ENCODE measurements around the gene ESYT2. TPM values are rescaled to one million over a fixed set of nuclear protein-coding genes. Genes with fewer than 3 reads are reported as not detected.

The ESYT2 gene
- total and polyA plus RNA-seq, 2 of the 4 experiments (the other 2 are of a cell fraction), result 26.7 to 69.9 TPM

- no peak for TF ChIP-seq USF2 (IDR thresholded peaks at IDR 0.05; ENCODE audit: low read depth, low read length)
Measured at GRCh38 chr7:158705234-158705850, 124.0 kb downstream of the ESYT2 start (continued).

- Histone ChIP-seq H4K91ac (ENCODE audit: insufficient read depth, low read depth, low read length) (peak within 1 kb of the TSS; percentile 73), H2AK5ac (ENCODE audit: low read depth, low read length) (peak within 1 kb of the TSS; percentile 86), H3K27me3 (ENCODE audit: control insufficient read depth, insufficient read depth, low read length) (no peaks in the 10 kb centered on the region), H2AK9ac (replicated peaks; ENCODE audit: low read depth, low read length, poor library complexity) (peak within 1 kb of the TSS; percentile 99), H3K9me3 (ENCODE audit: control insufficient read depth, insufficient read depth, low read length) (no peaks in the 10 kb centered on the region), H4K20me1 (ENCODE audit: insufficient read depth, low read length) (no peaks in the 10 kb centered on the region), H3K18ac (ENCODE audit: low read depth, low read length) (no peak within 1 kb of the TSS), H3K56ac (ENCODE audit: extremely low read depth, insufficient read depth, low read length) (peak within 1 kb of the TSS; percentile 35; the same call in 1 of the 2 replicates), H2BK15ac (ENCODE audit: low read depth, low read length) (no peak within 1 kb of the TSS), H4K8ac (ENCODE audit: low read depth in 2 of 2, low read length in 2 of 2) (peak within 1 kb of the TSS; percentile 35 to 71; a peak in 3 of 4 replicates), H2AFZ (replicated peaks; ENCODE audit: low read length, poor library complexity) (peak within 1 kb of the TSS; percentile 92), H2BK120ac (ENCODE audit: low read depth, low read length) (peak within 1 kb of the TSS; percentile 8; the same call in 1 of the 2 replicates), H3K14ac (replicated peaks; ENCODE audit: low read depth, low read length) (peak within 1 kb of the TSS; percentile 75), H2BK5ac (ENCODE audit: low read depth, low read length, poor library complexity, severe bottlenecking) (peak within 1 kb of the TSS; percentile 39), H3K27ac (ENCODE audit: insufficient read depth, low read length) (peak within 1 kb of the TSS; percentile 42), H3K23ac (ENCODE audit: low read depth, low read length) (peak within 1 kb of the TSS; percentile 59; the same call in 1 of the 2 replicates), H3K36me3 (ENCODE audit: control insufficient read depth, insufficient read depth, low read length) (peaks cover 4% of the 10 kb centered on the region; the same call in 1 of the 2 replicates), H3K4ac (ENCODE audit: low read depth, low read length) (peak within 1 kb of the TSS; percentile 63), H4K5ac (ENCODE audit: low read depth, low read length) (peak within 1 kb of the TSS; percentile 35), H3K79me1 (ENCODE audit: low read depth in 1 of 2, low read length in 2 of 2) (peaks cover 9 to 38% of the 10 kb centered on the region in 2 experiments; a peak in 2 of 4 replicates), H3K9me1 (ENCODE audit: insufficient read depth, low read length) (peaks cover 19% of the 10 kb centered on the region), H3K9ac (ENCODE audit: low read depth, low read length) (peak within 1 kb of the TSS; percentile 73), H3K4me3 (ENCODE audit: insufficient read depth, low read depth, low read length) (peak within 1 kb of the TSS; percentile 87), H2BK20ac (ENCODE audit: low read depth, low read length) (no peak within 1 kb of the TSS), H3K4me1 (ENCODE audit: control insufficient read depth, insufficient read depth, low read length) (peaks cover 5% of the 10 kb centered on the region), H3K4me2 (ENCODE audit: low read depth, low read length) (peak within 1 kb of the TSS; percentile 90)
- 0% methylated on average over 41 of the region's 78 CpGs; no CpG with 5 or more reads in 1 of the 2 experiments for WGBS, 2 experiments (ENCODE audit: extremely low coverage in 2 of 2, insufficient read length in 1 of 2)
- dilution Hi-C loops (cut with HindIII; ENCODE audit: low sequenced_read_pairs, unreplicated experiment) (no loop called here), intact Hi-C loops (cut with micrococcal nuclease) (loop anchor here (2.0 kb wide), 3 partner anchors 36 to 152 kb away; partner anchors contain the start of genes DYNC2I1 and ESYT2), in situ Hi-C loops (cut with MboI; ENCODE audit: low sequenced_read_pairs) (no loop called here)
- ATAC-seq (ENCODE audit: low read depth) (peak; percentile 99), DNase-seq (peak; percentile 98)
- POLR2A ChIA-PET (ENCODE audit: unreplicated experiment), result no interaction called here
- CTCF ChIA-PET, result interaction anchor here (0.6 to 1.1 kb wide), 2 partner anchors 38 to 96 kb away, joined by 3 read pairs; no protein-coding TSS in a partner anchor
- BruUV-seq (replicated peaks), result no TSS peak
- no peak for TF ChIP-seq RFX5 (IDR thresholded peaks at IDR 0.05; ENCODE audit: low read depth, low read length)
- no peak for TF ChIP-seq RCOR1 (IDR thresholded peaks at IDR 0.05; ENCODE audit: insufficient replicate concordance, low read length)
- peak; percentile 7; the same call in 1 of the 2 replicates for TF ChIP-seq SMC3 (IDR thresholded peaks at IDR 0.05; ENCODE audit: low read depth, low read length)
- TF ChIP-seq USF2 (IDR thresholded peaks at IDR 0.05; ENCODE audit: low read depth, low read length), result peak; percentile 51
- peak; percentile 87 for TF ChIP-seq BHLHE40 (IDR thresholded peaks at IDR 0.05; ENCODE audit: low read depth, low read length)
- no peak for TF ChIP-seq NFE2L2 (IDR thresholded peaks at IDR 0.05; ENCODE audit: low read depth, low read length)
- TF ChIP-seq MAFK (IDR thresholded peaks at IDR 0.05; ENCODE audit: low read depth, low read length), result no peak
- no peak for TF ChIP-seq CHD1 (IDR thresholded peaks at IDR 0.05; ENCODE audit: low read depth, low read length)
- TF ChIP-seq MXI1 (IDR thresholded peaks at IDR 0.05; ENCODE audit: borderline replicate concordance, low read depth, low read length), result peak; percentile 80; the same call in 1 of the 2 replicates
- TF ChIP-seq CTCF (conservative IDR thresholded peaks at IDR 0.05; ENCODE audit: low read depth, low read length), result 0 out of 2 replicates have a peak, but pooled peaks have one; percentile 8
Measured at GRCh38 chr7:158704524-158705233, 124.6 kb downstream of the ESYT2 start, which contains the start of gene NCAPG2. NCAPG2 (minus strand) TSS chr7:158704804; CDS start chr7:158701899, 2,905 bp downstream.
